ENCODE data around the gene CPSF4L. TPM values are rescaled to one million over a fixed set of nuclear protein-coding genes. Genes with fewer than 3 reads are reported as not detected.

Gene CPSF4L
- total RNA-seq, 2 experiments from 2014 or later: not detected

DNA sequence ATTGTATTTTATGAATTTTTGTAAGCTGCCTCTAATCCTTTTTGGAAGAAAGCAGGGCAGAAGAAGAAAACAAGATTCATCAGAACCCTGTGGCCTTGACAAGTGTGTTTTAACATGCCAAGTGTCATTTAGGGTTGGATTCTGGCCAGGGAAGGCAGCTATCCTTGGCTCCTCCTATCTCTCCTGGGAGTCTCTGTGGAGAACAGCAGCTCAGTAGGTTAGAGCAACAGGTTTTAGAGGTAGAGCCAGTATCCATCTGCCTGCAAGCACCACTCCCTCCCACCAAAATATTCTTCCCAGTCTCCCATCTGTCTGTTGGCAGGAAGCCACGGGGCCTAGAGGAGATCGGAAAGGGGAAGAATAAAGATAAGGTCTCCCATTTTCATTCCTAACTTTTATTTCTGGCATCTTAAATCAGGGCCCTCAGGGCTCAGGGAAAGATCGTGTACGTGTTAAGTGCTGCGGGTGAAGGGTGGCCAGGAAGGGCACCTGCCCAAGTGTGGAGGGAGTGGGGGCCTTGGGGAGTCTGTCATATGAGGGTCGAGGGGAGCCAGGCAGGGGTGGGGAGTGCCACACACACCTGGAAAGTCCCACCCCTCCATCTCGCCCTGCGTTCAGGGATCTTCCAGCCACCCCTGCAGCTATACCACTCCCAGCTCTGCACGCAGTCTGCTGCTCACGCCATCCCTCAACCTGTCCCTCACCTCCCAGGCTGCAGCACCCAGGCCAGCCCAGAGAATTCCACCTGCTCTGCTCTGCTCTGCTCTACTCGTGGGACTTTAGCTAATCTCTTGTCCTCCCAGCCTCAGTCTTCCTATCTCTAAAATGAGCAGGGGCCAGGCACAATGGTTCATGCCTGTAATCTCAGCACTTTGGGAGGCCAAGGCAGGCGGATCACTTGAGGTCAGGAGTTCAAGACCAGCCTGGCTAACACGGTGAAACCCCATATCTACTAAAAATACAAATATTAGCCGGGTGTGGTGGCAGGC, 17.1 kb upstream of the CPSF4L start:
- intact Hi-C loops (cut with DNase I, micrococcal nuclease): no loop called here
- DNase-seq (no peak), ATAC-seq (no peak)
- no peaks in the 10 kb centered on the region for H3K36me3 Mint-ChIP-seq (ENCODE audit: low read depth)
- H3K4me3 Mint-ChIP-seq: no peak overlapping the region
- no peaks in the 10 kb centered on the region for H3K27me3 Mint-ChIP-seq
- POLR2A ChIA-PET: no interaction called here
- no peaks in the 10 kb centered on the region for H3K4me1 Mint-ChIP-seq
- no peaks in the 10 kb centered on the region for H3K9me3 Mint-ChIP-seq (ENCODE audit: low read depth)
- no peak overlapping the region for H3K27ac Mint-ChIP-seq
- CTCF ChIA-PET: interaction anchor here (0.8 kb wide), 1 partner anchor 32 kb away, joined by 3 read pairs; no protein-coding TSS in a partner anchor

DNA sequence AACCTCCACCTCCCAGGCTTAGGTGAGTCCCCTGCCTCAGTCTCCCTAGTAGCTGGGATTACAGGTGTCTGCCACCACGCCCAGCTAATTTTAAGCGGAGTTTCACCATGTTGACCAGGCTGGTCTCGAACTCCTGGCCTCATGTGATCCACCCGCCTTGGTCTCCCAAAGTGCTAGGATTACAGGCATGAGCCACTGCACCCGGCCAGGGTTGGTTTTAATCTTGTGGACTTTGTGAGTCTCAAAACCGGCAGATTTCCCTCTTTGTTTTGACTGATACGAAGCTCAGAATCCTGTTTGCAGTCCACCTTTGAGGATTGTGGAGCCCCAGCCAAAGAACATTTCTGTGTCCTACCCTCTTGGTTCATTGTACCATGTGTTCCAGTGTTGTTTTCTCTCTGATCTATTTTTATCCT, 16.4 kb upstream of the CPSF4L start:
- DNase-seq (no peak), ATAC-seq (no peak)
- Mint-ChIP-seq H3K36me3 (ENCODE audit: low read depth) (no peaks in the 10 kb centered on the region), H3K27me3 (no peaks in the 10 kb centered on the region), H3K4me3 (no peak overlapping the region), H3K4me1 (no peaks in the 10 kb centered on the region), H3K9me3 (ENCODE audit: low read depth) (no peaks in the 10 kb centered on the region), H3K27ac (no peak overlapping the region)
- ChIA-PET POLR2A (no interaction called here), CTCF (interaction anchor here (0.8 kb wide), 1 partner anchor 32 kb away, joined by 3 read pairs; no protein-coding TSS in a partner anchor)
- intact Hi-C loops (cut with DNase I, micrococcal nuclease): no loop called here

DNA sequence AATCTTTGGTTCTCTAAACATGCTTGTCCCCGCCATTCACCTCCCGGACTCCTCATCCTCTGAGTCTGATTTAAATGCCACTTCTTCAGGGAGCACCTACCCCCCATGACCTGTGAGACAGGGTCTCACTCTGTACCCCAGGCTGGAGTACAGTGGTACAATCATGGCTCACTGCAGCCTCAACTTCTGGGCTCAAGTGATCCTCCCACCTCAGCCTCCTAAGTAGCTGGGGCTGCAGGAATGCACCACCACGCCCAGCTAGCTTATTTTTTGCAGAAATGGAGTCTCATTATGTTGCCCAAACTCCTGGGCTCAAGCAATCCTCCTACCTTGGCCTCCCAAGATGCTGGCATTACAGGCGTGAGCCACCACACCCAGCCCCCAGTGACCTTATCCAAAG, 12.8 kb upstream of the CPSF4L start:
- Mint-ChIP-seq H3K4me3 (no peak overlapping the region), H3K27ac (no peak overlapping the region), H3K27me3 (no peaks in the 10 kb centered on the region), H3K4me1 (no peaks in the 10 kb centered on the region), H3K9me3 (ENCODE audit: low read depth) (no peaks in the 10 kb centered on the region), H3K36me3 (ENCODE audit: low read depth) (no peaks in the 10 kb centered on the region)
- ChIA-PET POLR2A (no interaction called here), CTCF (interaction anchor here (0.6 to 1.0 kb wide), 2 partner anchors 95 to 157 kb away, joined by 3 read pairs; no protein-coding TSS in a partner anchor)
- ATAC-seq (no peak), DNase-seq (no peak)
- intact Hi-C loops (cut with DNase I, micrococcal nuclease): no loop called here

DNA sequence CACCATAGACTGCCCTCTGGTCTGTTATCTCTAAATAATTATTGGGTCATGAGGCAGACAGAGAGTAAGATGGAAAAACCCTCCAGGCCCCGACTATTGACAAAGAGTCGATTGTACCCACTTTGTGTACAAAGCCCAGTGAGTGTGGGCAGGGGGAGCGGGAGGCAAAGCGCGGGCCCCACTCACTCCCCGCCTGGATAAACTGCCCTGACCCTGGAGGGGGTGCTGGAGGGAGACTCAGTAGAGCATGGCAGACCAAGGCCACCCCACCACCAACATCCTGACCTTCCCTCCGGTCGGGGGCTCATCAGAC, 11.2 kb upstream of the CPSF4L start:
- intact Hi-C loops (cut with DNase I, micrococcal nuclease): no loop called here
- H3K4me1 Mint-ChIP-seq: no peaks in the 10 kb centered on the region
- H3K9me3 Mint-ChIP-seq (ENCODE audit: low read depth): no peaks in the 10 kb centered on the region
- ChIA-PET CTCF (no interaction called here), POLR2A (no interaction called here)
- H3K27ac Mint-ChIP-seq: no peak overlapping the region
- no peaks in the 10 kb centered on the region for H3K36me3 Mint-ChIP-seq (ENCODE audit: low read depth)
- DNase-seq (no peak), ATAC-seq (no peak)
- H3K4me3 Mint-ChIP-seq: no peak overlapping the region
- no peaks in the 10 kb centered on the region for H3K27me3 Mint-ChIP-seq

DNA sequence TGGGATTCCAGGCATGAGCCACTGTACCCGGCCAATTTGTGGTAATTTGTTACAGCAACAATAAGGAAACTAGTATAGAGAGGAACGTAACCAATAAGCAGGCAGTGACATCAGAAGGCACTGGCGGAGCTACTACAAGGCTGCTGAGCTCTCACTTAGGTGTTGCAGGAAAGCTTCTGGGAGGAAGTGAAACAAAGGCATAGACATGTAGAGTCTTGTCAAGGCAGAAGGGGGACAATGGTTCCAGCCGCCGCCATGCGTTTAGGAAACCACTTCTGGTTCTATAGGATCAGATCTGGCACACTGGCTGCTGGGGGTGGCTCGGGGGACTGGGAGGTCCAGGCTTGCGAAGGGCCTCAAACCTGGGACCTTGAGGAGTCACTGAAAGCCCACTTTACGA, 9.4 kb upstream of the CPSF4L start:
- H3K4me1 Mint-ChIP-seq: no peaks in the 10 kb centered on the region
- no peak for DNase-seq
- no peak overlapping the region for H3K27ac Mint-ChIP-seq
- ATAC-seq: no peak
- POLR2A ChIA-PET: no interaction called here
- H3K27me3 Mint-ChIP-seq: no peaks in the 10 kb centered on the region
- no peaks in the 10 kb centered on the region for H3K36me3 Mint-ChIP-seq (ENCODE audit: low read depth)
- CTCF ChIA-PET: interaction anchor here (1.3 kb wide), 1 partner anchor 98 kb away, joined by 4 read pairs; no protein-coding TSS in a partner anchor
- H3K4me3 Mint-ChIP-seq: no peak overlapping the region
- H3K9me3 Mint-ChIP-seq (ENCODE audit: low read depth): no peaks in the 10 kb centered on the region
- intact Hi-C loops (cut with DNase I, micrococcal nuclease): no loop called here

DNA sequence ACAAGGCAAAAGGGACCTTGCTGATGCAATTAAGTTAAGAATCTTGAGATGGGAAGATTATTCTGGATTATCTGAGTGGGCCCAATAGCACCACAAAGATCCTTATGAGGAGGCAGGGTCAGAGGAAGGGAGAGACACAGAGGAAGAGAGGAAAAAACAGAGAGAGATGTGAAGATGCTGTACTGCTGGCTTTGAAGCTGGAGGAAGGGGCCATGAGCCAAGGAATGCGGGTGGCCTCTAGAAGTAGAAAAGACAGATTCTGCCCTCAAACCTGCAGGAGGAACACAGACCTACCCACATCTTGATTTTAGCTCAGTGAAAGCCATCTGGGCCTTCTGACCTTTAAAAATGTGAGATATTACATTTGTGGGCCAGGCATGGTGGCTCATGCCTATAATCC, 8.1 kb upstream of the CPSF4L start:
- POLR2A ChIA-PET: no interaction called here
- no peak overlapping the region for H3K27ac Mint-ChIP-seq

DNA sequence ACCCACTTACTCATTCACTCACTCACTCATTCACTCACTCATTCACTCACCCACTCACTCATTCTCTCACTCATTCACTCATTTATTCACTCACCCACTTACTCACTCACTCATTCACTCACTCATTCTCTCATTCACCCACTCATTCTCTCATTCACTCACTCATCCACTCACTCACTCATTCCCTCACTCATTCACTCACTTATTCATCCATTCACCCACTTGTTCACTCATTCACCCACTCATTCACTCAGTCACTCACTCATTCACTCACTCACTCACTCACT, 7.6 kb upstream of the CPSF4L start:
- no peak overlapping the region for H3K27ac Mint-ChIP-seq
- H3K4me1 Mint-ChIP-seq: no peaks in the 10 kb centered on the region
- no peak overlapping the region for H3K4me3 Mint-ChIP-seq
- ChIA-PET POLR2A (no interaction called here), CTCF (no interaction called here)
- DNase-seq (no peak), ATAC-seq (no peak)
- H3K27me3 Mint-ChIP-seq: no peaks in the 10 kb centered on the region
- intact Hi-C loops (cut with DNase I, micrococcal nuclease): no loop called here
- no peaks in the 10 kb centered on the region for H3K36me3 Mint-ChIP-seq (ENCODE audit: low read depth)
- H3K9me3 Mint-ChIP-seq (ENCODE audit: low read depth): no peaks in the 10 kb centered on the region

More for the DNA sequence above, 8.1 kb upstream of the CPSF4L start:
- no peak for DNase-seq
- CTCF ChIA-PET: no interaction called here
- H3K4me3 Mint-ChIP-seq: no peak overlapping the region
- no peak for ATAC-seq
- no peaks in the 10 kb centered on the region for H3K4me1 Mint-ChIP-seq
- H3K36me3 Mint-ChIP-seq (ENCODE audit: low read depth): no peaks in the 10 kb centered on the region
- H3K9me3 Mint-ChIP-seq (ENCODE audit: low read depth): no peaks in the 10 kb centered on the region
- intact Hi-C loops (cut with DNase I, micrococcal nuclease): no loop called here
- H3K27me3 Mint-ChIP-seq: no peaks in the 10 kb centered on the region

DNA sequence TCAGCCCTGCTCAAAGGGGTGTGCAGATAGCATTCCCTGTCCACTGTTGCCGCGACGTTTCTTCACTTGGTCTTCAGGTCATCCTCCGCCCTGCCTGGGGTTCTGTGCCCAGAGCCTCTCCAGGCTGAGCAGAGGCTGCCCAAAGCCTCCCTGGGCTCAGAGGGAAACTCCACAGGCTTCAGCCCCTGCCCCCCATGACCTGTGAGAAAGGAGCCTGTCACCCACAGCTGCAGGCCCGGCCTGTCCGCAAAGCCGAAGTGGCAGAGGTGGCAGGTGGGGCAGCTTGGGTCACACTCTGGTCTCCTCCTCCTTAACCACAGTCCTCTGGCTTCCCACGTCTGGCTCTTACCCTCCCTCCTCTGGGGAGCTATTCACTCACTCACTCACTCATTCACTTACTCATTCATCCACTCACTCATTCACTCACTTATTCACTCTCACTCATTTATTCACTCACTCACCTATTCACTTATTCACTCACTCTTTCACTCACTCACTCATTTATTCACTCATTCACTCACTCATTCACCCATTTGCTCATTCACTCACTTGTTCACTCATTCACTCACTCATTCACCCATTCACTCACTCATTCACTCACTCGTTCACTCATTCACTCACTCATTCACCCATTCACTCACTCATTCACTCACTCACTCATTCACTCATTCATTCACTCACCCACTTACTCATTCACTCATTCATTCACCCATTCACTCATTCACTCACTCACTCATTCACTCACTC, 7.1 kb upstream of the CPSF4L start:
- no peak overlapping the region for H3K27ac Mint-ChIP-seq
- intact Hi-C loops (cut with DNase I, micrococcal nuclease): no loop called here
- no peaks in the 10 kb centered on the region for H3K4me1 Mint-ChIP-seq
- ATAC-seq (peak; percentile 16), DNase-seq (peak; percentile 9)
- H3K4me3 Mint-ChIP-seq: no peak overlapping the region
- ChIA-PET POLR2A (no interaction called here), CTCF (interaction anchor here (0.7 to 1.1 kb wide), 5 partner anchors 14 to 542 kb away, joined by 3 read pairs; no protein-coding TSS in a partner anchor)
- H3K27me3 Mint-ChIP-seq: no peaks in the 10 kb centered on the region
- H3K9me3 Mint-ChIP-seq (ENCODE audit: low read depth): no peaks in the 10 kb centered on the region
- H3K36me3 Mint-ChIP-seq (ENCODE audit: low read depth): no peaks in the 10 kb centered on the region

DNA sequence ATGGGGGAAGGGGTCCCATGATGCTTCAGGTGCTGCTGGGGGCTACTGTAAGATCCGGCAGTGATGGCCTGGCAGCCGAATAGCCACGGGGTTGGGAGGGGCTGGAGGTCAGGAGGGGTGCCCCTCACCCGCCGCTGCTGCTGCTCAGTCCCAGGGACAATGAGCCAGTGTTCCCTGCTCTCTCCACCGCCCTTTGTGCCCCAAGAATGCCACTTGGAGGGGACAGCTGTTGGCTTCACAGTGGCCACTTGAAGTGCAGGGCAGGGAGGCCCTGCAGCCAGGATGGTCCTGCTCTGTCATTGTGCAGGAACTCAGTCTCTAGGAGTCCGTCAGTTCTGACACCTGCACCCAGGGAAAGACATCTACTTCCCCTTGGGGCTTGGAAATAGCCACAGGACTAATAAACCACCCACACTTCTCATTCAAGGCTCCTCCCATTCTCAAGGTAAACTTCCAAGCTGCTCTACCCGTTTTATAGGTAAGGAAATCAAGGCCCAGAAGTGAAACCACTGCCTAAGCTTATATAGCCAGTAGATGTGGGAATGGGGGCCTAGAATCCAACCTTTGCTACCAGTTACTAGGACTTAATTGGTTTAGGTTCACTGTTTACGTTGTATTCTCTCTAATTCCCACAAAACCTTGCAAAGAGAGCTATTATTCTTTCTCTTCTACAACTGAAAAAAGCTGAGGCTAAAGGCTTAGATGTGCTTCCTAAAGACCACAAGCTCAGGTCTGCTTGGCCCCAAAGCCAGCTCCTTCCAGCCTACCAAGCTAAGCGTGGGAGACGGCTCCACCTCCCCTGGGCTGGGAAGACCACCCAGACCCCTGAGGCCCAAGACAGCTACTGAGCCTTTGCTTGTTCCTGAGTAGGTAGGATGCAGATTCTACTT, 6.2 kb upstream of the CPSF4L start:
- intact Hi-C loops (cut with DNase I, micrococcal nuclease): no loop called here
- H3K4me3 Mint-ChIP-seq: no peak overlapping the region
- H3K27ac Mint-ChIP-seq: no peak overlapping the region
- DNase-seq (no peak), ATAC-seq (no peak)
- ChIA-PET CTCF (interaction anchor here (0.7 to 1.1 kb wide), 6 partner anchors 13 to 747 kb away, joined by 3 to 4 read pairs (median 3); no protein-coding TSS in a partner anchor), POLR2A (interaction anchor here (0.5 kb wide), 1 partner anchor 77 kb away, joined by 3 read pairs; no protein-coding TSS in a partner anchor)
- no peaks in the 10 kb centered on the region for H3K36me3 Mint-ChIP-seq (ENCODE audit: low read depth)
- no peaks in the 10 kb centered on the region for H3K27me3 Mint-ChIP-seq
- no peaks in the 10 kb centered on the region for H3K9me3 Mint-ChIP-seq (ENCODE audit: low read depth)
- no peaks in the 10 kb centered on the region for H3K4me1 Mint-ChIP-seq

DNA sequence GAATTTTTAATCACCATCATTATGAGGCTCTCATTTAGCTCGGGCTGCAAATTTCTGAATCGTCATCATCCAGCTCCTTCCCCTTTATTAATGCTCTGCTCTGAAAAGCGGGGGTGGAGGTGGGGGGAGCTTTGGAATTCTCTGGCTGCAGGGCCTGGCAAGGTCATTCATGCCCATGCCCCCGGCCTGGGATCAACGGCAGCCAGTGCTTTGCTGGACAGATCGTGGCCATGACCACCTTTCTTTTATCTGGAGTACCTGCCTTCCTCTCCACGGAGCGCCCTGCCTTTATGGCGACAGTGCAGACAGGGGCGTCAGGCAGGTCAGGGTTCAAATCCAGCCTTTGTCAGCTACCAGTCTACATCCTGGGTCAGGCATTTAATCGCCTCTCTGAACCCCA, 5.1 kb upstream of the CPSF4L start:
- Mint-ChIP-seq H3K27ac (no peak overlapping the region), H3K36me3 (ENCODE audit: low read depth) (no peaks in the 10 kb centered on the region), H3K9me3 (ENCODE audit: low read depth) (no peaks in the 10 kb centered on the region), H3K4me3 (no peak overlapping the region), H3K4me1 (no peaks in the 10 kb centered on the region), H3K27me3 (no peaks in the 10 kb centered on the region)
- intact Hi-C loops (cut with DNase I, micrococcal nuclease): no loop called here
- CTCF ChIA-PET: interaction anchor here (1.2 to 1.3 kb wide), 2 partner anchors 11 to 103 kb away, joined by 3 to 6 read pairs; no protein-coding TSS in a partner anchor
- no peak for DNase-seq
- ATAC-seq: no peak
- POLR2A ChIA-PET: no interaction called here

Data from activated CD4-positive, alpha-beta T cell treated with anti-CD3 and anti-CD28 coated beads for 36 hours (primary cell).